HG02852 (cell line): ENCODE data around the gene CSMD2.
"Not testable (repeated sequence)": the region's sequence is repeated elsewhere in the genome, so short reads cannot be mapped to it uniquely, and the experiment has no call there.

Experiments
- ATAC-seq: cut with Tn5 transposase; IDR thresholded peaks from one replicate; pipeline ENCODE4 v1.9.1; 2021; ENCODE audit warnings: mild to moderate bottlenecking, moderate library complexity; ENCODE audit not compliant: unreplicated experiment

Gene CSMD2

DNA sequence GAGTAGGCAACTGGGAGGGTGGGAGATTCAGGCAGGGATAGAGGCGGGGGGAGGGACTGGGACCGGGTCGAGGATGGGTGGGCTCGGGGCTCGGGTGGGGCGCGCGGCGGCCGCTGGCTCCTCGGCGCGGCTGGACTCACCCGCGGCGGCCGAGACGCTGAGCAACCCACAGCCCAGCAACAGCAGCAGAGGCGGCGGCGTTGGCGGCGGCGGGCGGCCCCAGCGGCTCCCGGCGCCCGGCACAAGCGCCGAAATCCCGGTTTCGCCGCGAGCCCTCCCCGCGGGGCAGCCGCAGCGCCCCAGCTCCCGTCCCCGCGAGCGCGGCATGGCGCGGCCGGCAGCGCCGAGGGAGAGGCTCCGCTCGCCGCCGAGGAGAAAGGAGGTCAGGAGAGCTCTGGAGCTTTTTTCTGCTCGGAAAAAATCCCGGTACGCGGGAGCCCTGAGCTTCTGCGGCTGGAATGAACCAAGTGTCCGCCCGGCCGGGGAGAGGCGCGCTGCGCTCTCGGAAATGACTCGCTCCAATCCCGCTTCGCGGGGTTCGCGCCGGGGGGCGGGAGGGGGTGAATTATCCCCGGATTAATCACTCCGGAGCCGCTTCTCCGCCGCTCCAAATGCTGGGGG, at the start of gene CSMD2:
CSMD2 (minus strand) TSS at position 460 of the 621 bp plus-strand sequence; CDS start at position 327, 133 bp downstream.
- no peak for ATAC-seq

DNA sequence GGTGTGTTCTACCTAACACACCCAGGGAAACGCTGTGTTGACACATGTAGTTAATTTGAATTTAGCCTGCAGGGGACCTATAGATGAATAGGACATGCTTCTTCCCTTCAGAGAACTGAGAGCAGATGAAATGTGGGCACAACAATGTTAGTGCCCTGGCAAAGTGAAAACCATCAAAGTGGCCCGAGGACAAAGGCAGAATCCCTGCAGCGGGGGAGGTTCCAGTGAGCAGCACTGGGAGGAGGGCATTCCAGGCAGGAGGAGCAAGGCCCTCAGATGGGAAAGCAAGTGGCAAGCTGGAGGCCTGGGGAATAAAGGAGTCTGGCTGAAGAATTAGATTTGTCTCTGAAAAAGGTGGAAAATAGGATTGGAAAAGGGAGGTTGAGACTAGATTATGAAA, 48.9 kb upstream of the CSMD2 start:
- no peak for ATAC-seq

DNA sequence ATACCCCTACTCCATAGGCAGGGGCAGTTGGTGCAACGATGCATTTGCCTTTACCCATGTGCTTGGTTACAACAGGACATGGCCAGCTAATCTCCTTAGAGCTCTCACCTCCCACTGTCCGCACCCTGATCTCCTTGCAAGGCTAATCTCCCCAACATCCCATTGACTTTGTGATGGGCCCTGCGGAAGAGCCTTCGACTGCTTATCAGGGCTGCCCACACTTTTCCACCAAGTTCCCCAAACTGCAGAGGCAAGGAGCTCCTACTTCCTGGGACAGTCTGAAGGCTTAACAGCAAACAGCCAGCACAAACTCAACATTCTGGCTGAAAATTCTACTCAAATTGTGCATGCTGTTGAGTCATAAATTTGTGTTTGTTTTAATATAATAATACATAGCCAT, 47.6 kb upstream of the CSMD2 start:
- ATAC-seq = no peak

DNA sequence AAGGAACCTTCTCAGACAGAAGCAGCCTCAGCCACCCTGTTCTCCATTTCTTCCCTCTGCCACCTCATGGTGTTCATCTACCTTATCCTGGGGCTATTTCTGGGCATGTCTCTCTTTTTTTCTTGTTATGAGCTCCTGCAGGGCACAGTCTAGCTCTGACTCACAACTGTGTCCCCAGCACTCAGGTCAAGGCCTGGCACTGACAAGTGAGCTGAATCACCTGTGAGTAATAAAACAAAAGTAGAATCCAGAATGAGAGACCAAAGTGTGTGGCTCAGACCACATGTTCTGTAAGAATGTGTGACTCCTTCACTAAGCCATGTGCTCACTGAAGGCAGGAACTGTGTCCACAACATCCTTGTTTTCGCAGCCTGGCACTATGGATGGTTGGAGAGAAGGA, 34.9 kb upstream of the CSMD2 start:
- no peak for ATAC-seq

DNA sequence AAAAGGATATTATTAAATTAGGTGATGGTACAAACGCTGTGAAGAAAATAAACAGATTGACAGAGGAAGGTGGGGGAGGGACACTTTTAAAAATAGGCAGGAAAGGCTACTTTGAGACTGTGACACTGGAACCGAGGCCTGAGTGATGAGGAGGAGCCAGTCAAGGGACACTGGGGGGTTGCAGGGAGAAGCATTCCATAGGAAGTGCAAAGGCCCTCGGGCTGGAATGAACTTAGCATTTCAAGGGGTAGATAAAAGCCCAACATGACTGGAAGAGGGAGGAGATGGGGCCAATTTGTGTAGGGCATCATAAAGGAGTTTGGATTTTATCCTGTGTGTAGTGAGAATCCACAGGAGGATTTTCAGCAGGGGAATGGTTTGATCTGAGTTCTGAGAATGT, 27.6 kb upstream of the CSMD2 start:
- no peak for ATAC-seq

DNA sequence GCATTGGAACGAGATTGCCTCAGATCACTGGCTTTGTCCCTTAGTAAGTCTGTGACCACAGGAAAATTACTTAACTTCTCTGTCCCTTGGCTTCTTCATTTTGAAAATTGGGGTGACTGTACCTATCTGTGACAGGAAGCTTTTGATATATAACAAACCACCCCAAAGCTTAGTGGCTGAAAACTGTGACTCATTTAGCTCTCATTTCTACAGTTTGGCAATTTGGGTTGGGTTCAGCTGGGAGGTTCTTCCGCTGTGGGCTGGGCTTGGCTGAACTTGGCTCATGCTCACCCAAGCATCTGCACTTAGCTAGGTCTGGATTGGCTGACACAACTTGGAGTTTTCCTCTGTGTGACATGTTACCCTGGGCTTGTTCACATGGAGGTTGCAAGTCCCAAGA, 25.7 kb upstream of the CSMD2 start:
- no peak for ATAC-seq

DNA sequence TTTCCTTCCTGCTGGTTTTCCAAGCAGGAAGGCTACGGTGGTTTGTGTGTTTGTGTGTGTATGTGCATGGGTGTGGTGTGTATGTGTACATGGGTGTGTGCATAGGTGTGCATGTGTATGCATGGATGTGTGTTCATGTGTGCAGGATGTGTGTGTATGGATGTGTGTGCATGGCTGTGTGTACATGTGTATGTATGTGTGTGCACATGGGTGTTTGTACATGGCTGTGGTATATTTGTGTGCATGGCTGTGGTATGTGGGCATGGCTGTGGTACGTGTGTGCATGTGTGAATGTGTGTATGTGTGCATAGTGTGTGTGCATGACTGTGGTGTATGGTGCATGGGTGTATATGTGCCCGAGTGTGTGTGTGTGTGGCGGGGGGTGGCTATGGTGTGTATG, 24.0 kb upstream of the CSMD2 start:
- no peak for ATAC-seq

DNA sequence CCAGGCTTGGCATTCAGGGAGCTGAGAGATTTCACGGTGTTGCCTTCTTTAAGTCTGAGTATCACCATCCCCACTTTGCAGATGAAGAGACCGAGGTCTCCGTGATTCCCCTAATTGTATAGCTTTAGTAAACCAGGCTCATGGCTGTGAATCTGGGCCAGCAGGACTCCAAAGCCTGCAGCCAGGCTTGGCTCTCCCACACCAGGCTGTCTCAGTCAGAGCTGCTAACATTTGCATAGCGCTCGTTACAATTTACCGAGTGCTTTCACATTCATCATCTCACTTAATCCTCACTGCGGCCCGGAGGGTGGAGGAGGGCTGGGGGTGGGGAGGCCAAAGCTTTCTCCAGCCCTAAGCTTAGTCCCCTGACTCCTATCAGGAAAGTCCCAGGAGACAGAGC, 23.4 kb upstream of the CSMD2 start:
- ATAC-seq = no peak

DNA sequence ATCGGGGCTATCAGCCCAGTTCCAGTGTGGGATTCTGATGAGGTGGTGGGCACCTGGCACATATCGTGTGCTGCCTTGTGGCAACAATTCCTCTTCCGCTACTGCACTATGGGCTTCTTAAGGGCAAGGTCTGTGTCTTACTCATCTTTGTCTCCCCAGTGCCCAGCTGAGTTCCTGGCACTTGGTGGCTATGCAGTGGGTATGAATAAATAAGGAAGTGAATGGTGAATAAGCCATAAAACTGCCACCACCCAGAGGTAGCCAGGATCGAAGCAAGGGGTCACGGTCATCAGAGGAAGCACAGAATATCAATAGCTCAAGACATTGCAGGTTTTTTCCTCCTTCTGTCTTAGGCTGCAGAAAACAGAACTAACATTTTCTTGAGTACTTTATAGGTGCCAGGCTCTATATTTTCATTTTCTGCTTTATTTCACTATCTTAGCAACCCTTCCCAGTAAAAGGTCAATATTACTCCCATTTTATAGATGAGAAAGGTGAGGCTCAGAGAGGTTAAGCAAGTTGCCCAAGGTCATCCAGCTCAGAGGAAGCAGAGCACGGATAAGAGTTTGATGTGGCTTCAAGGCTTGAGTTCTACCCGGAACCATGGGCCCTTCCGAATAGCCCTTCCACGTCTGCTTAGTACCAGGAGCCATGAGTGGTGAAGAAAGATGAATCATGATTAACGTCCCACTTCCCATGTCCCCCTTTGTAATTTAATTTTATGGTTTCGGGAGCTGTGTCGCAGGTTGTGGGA, 21.9 kb upstream of the CSMD2 start:
- ATAC-seq = no peak

DNA sequence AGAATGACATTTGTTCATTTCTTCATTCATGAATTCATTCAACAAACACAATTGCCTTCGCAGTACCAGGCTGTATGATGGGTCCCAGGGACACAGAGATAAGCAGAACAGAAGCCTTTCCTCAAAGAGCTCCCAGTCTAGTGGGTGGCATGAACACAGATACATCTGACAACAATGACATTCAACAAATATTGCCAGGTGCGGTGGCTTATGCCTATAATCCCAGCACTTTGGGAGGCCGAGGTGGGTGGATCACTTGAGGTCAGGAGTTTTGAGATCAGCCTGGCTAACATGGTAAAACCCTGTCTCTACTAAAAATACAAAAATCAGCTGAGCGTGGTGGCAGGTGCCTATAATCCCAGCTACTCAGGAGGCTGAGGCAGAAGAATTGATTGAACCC, 18.4 kb upstream of the CSMD2 start:
- ATAC-seq = not testable (repeated sequence)

DNA sequence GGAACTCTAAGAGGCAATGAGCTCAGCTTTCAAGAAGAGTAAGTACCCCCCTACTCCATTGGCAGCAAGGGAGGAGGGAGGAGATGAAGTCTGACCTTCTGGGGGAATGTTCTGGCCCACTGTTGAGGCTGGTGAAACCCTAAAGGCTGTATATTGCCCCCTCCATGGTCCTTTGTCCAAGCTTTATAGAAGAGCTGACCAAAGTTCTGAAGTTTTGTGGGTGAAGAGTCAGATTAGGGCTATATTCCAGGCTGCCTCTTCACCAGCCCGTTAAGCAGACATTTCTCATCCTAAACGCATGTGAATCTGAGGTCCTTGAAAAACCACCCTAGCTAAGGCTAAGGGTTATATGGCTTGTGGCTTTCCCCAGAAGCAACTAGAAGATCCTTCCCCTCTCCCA, 13.0 kb upstream of the CSMD2 start:
- no peak for ATAC-seq

DNA sequence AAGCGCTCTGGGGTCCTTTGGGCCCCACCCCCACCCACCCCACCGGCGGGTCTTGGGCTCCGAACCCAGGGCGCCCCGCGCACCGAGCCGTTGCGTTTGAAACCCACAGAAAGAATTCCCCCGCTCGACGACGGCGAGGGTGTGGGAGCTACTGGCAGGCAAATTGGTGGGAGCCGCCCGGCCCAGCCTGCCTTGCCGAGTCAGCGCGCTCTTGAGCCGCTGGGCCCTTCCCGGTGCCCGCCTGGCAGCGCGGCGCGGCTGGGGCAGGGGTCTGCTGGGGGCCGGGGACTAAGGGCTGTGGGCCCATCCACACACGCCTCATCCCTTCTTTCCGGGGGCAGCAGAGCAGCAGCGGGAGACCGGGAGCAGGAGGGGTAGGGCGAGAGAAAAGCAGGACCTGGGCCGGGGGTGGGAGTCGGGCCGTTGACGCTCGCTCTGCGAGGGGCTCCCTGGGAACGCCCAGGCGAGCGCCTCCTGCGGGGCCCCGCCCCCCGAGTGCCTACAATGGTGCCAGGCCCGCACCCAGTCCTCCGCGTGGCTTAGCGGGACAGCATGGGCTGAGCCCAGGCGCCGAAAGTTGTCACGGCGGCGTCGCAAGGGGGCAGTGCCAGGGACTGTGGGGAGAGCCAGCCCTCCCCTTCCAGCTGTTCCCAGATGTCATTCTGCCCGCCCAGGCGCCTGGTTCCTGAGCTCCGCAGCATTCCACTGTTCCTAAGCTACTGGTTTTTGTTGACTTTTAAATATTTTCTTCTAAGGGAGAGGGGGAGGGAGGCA, 12.0 kb upstream of the CSMD2 start, which contains the start of gene C1orf94:
C1orf94 (plus strand) TSS at position 78 of the 774 bp plus-strand sequence. CDS start 883 bp downstream, outside the sequence.
- no peak for ATAC-seq

DNA sequence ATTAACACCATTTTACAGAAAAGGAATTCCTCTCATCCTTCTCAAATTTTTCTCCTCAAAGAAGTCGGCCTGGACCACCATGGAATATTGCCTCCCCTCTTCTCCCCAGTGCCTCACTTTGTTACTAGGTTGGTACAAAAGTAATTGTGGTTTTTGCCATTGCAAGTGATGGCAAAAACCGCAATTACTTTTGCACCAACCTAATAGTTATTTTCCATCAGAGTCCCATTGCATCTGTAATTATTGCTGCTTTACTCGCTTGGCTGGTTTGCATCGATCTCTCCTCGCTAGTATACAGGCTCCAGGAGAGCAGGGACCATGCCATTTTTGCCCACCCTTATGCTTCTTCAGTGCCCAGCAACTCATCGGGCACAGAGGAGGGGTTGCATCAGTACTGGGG, 10.7 kb upstream of the CSMD2 start:
- no peak for ATAC-seq

DNA sequence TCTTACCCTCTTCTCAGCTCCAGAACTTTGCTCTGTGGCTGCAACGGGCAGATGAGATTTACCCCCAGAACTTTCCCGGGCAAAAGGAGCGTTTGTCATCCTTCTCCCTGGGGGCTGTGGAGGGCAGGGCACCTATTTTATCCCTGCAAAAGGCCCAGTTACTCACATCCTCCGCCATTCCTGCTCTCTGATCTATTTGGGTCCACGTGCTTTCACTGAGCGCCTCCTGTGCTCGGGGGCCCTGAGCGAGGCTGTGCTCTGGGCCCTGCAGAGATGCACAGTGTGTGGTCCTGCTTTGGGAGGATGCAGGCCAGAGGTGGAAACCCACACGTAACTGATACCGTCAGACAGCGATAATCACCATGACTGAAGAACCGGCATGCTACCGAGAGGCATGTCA, 2.4 kb upstream of the CSMD2 start:
- no peak for ATAC-seq

DNA sequence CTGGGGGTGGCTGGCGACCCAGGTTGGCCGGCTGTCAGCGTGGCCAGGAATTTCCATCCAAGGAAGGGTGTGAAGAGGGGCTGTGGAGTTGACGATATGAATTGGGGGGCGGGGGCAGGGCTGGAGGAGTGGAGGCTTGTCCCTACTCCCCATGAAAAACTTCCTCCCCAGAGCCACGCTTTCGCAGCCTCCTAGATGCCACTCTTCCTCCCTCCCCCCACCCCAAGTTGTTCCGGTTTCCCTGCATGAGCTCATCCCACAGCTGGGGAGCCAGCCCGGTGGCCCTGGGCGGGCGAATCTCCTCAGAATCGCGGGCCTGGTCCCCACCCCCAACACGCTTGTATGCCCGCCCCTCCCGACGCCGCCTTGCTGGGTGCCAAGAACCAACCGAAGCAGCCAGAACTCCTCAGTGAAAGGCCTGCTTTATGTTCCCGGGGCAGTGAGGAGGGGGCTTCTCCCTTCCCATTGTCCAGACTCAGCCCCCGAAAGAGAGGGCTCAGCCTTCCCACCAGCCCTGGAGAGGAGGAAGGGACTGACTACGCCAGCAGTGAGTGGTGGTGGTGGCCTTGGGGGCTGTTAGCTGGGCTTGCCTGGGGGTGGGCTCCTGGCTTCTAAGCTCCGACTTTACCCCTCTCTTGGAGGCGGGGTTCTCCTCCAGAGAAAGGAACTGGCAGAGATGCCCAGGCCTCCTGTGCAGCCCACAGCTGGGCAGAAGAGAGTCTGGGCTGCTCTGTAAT, 1.8 kb upstream of the CSMD2 start:
- ATAC-seq = no peak

DNA sequence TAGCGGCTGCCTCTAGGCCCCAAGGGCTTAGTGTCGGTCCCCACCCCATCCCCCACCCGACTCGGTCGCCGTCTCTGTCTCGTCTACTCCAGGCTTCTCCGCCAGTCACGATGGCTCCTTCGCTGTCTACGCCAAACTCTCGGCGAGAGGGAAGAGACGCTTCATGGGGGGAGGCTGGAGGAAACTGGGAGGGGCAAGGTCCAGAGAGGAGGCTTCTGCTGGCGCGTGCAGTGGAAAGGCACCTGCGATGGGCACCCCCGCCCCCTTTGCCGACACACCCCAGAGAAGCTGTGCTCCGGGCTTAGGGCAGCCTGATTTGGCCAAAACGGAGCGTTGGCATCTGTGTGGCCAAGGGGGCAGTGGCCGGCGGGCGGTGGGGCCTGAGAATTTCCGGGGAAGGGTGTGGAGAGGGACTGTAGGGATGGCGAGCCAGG, 1.2 kb upstream of the CSMD2 start:
- ATAC-seq = no peak

DNA sequence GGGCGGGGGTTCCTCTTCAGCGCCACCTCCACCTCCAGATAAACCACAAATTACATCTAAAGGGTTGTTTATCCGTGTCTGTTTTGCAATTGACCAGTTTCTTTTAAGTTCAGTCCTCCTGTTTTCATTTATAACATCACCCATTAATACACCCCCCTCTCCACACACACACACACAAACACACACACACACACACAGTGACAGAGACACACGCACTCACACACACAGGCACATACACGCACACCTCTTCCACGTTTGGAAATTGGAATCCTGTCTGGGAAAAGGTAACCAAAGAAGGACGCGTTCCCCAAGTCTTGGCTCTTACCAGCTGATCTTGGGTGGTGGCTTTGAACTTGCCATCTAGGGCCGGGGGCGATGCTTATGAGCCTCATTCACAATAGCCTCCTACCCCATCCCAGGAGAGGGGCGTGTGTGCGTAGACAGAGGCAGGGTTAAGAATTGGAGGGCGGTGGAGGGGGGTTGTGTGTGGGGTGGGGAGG, 442 bp upstream of the CSMD2 start:
- no peak for ATAC-seq

DNA sequence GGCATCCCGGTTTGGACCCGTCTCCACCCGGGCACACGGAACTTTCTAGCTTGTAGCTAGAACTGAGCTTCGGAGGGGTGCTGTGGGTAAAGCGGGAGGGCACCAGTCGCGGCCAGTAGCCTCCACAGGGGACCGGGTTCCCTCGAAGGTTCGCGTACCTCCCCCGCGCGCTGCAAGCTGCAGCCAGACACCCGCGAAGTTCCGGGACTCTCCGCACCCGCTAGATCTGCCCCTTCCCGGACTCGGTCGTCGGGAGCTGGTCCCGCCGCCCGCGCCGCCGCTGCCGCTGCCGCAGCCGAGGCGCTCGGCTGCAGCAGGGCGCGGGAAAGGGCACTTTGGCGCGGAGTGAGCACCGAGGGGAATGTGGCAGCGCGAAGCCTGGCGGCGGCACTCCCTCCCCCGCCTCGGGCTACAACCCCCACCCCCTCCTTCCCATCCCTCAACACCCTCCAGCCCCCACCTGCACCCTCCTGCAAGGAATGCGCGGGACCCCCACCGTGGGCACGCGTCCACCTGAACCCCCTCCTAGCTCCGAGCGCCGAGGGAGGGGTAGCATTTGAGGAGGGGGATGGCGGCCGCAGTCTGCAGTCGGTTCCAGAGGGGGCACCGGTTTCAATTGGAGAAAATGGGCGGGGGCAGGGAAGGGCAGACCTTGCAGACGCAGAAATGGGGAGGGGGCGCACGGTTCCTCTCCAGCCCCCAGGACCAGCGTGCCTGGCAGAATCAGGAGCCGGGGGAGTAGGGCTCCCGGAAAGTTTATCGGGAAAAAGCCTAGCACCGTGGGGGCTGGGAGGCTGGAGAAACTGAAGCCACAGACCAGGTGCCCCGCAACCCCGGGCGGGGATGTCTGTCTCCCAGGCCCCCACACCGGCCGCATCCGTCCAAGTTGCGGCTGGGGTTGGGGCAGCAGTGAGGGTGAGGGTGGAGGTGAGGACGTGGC, 968 bp downstream of the CSMD2 start:
- no peak for ATAC-seq

DNA sequence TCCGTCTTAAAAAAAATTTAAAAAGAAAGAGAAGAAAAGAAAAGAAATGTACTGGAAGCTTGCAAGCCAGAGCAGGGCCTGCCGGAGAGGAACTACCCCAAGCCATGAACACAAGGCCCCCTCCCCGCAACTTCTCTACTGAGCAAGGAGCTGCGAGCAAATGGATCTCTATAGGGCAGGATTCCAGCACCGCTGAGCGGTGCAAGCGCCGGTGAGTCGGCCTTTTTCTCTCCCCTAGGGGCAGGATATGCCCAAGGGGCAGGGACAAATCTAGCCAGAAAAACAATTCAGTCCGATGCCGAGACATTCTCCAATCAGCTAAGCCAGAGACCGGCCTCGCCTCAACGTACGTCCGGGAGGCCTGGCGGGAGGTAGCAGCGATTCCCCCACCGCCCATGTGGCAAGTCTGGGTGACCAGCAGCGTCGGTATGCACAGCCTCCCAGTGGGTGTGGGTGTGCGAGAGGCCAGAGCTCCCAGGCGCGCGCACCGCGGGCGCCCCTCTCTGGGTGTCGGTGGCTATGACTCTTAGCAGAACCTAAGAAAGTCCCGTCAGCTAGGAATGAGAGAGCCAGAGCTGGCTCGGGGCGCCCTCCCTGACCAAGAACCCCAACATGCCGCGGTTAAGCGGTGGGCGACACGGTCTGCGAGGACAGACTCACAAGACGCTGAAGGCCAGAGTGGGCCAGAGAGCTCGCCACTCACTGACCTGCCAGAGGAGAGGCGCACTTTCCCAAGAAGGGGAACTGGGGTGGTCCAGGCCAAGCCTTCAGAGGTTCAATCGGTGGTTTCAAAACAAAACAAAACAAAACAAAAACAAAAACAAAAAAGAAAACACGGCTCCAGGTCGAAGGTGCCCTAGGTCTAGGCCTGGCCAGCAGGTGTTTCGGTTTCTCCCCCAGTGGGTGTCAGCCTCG, 1.9 kb downstream of the CSMD2 start:
- no peak for ATAC-seq
